Muscle of back (tissue), 11 donors: ENCODE measurements around the gene UCN3. TPM values are rescaled to one million over a fixed set of nuclear protein-coding genes. Genes with fewer than 3 reads are reported as not detected.
"Not testable (repeated sequence)": the region's sequence is repeated elsewhere in the genome, so short reads cannot be mapped to it uniquely, and the experiment has no call there.

Source experiments
- DNase-seq, 3 donors: peaks; one replicate each; pipeline versions ENCODE4 v3.0.0 to v3.0.0-alpha.2; 2013
- polyA plus RNA-seq, 10 donors: library from polyadenylated mRNA; unstranded; fragments of 120-200 nt; gene quantifications; one replicate each; pipeline ENCODE4 v1.2.1, GENCODE V29; 2013; ENCODE audit not compliant: insufficient read length in 10 of 10

UCN3 gene
- polyA plus RNA-seq, 10 donors = not detected

DNA sequence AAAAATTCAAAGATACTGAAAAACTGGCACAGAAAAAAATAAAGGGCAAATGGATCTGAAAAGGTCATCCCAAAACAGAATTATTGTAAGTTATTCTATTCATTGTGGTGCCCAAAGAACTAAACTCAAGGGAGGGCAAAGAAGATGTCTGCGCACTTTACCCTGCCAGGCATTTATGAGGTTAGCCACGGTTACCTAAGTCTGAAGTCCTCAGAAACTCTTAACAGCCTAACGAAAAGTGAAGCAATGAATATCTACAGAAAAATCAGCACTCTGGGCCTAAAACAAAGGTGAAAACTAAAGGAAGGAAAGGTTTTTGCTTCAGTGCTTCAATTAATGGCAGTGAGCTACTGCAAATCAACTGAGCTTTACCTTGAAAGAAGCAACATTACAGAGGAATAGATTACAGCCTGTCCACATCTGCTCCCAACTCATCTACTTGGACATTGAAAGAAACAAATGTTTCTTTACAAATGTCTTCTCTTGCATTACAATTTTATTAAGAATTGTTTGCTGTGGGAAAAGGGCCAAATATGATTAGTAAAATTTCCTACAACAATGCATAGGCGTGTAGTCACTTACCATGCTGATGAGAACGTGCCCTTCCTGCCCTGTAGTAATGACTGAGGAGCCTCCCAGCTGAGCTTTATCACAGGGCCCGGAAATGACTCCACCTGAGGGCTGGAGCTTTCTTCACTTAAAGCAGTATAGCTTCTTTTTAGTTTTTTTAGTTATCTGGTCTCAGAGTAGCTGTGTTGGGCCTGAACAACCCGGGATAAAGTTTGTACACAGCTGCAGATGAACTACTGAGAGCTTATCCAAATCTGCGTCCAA, 39.7 kb downstream of the UCN3 start, which contains the start of gene TUBAL3:
Gene TUBAL3, minus strand, starts transcription at position 621 of the 834 bp plus-strand sequence. Its CDS starts 36 bp downstream, at position 585.
- no peak for DNase-seq

DNA sequence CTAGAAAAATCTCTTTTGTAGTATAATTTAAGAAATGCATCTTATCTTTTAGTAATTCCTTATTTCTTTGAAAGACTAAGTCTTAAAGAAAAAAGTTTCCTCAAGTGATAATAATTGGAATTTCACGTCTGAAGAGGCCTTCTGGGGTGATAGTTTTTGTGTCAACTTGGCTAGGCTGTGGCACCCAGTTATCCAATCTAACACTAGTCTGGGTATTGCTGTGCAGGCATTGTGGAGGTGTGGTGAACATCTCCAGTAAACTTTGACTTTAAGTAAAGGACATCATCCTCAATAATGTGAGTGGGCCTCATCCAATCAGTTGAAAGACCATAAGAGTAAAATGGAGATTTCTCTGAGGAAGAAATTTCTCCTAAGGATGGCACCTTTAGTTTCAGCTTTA, 42.2 kb downstream of the UCN3 start:
- DNase-seq = no peak

DNA sequence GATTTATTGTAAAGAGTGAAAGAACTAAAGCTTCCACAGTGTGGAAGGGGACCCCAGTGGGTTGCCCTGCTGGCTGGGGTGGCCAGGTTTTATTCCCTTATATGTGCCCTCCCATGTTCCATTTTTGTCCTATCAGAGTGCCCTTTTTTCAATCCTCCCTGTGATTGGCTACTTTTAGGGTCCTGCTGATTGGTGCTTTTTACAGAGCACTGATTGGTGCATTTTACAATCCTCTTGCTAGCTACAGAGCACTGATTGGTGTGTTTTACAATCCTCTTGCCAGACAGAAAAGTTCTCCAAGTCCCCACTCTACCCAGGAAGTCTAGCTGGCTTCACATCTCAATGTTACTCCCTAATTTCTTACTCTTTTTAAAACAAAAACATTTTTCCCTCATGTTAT, 46.0 kb downstream of the UCN3 start:
- DNase-seq = not testable (repeated sequence)

DNA sequence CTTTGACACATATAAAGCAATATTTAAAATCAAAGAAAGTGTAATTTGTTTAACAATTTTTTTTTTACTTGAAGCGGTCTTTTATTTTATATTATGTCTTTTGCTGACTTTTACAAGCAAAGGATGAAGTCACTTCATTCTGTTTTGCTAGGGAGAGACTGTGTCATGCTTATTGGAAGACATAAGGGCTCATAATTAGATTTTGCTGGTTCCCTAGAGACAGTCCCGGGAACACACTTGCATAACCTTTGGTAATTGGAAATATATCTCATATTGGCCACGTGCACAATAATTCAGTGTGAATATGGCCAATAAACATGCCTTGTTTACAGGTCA, 47.1 kb downstream of the UCN3 start:
- no peak for DNase-seq

DNA sequence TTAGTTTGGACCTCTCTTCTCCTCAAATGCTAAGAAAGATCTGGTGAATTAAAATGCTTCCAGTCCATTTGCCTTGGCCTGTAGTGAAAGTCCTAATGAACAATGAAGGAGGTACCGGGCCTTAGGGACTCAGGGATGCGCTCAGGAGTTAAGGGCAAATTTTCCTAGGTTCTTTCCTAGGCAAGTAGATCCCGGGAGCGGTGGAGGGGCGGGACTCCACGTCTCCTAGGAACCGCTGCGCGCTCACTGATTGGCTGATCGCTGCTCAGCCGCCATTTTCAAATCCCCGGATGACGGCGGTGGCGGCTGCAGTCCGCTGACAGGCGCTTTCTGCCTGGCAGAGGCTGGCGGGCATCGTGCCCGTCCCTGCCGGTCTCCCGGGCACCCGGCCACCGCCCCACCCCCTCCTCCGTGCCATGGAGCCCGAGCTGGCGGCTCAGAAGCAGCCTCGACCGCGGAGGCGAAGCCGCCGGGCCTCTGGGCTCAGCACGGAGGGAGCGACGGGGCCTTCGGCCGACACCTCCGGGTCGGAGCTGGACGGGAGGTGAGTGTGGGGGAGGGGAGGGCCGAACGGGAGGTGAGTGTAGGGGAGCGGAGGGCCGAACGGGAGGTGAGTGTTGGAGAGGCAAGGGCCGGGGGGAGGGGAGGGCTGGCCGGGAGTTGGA, 47.6 kb downstream of the UCN3 start, which contains the start of gene NET1:
Gene NET1, plus strand, starts transcription at position 281 of the 665 bp plus-strand sequence. Its CDS starts 136 bp downstream, at position 417.
- DNase-seq = peak; percentile 85 to 94 (median 89)

- DNase-seq = peak; percentile 9 to 45 (median 14)
These were observed 48.5 kb downstream of the UCN3 start for GRCh38 chr10:5413012-5413938.

DNA sequence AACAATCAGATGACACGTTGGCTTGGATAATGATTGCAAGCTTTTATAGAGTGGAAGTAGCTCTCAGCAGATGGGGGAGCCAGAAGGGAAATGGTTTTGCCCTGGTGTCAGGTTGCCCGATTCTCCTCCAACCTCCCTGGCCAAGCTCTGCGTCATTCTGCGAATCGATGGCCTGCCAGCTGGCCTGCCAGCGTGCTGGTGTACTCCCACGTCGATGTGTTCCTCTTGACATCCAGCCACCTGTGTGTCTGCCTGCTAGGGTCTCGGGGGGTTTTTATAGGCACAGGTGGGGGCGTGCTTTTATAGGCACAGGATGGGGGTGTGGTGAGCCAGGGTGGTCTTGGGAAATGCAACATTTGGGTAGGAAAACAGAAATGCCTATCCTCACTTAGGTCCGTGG, 52.2 kb downstream of the UCN3 start:
- peak in 2 of 3 donors; percentile 14 to 37 for DNase-seq

DNA sequence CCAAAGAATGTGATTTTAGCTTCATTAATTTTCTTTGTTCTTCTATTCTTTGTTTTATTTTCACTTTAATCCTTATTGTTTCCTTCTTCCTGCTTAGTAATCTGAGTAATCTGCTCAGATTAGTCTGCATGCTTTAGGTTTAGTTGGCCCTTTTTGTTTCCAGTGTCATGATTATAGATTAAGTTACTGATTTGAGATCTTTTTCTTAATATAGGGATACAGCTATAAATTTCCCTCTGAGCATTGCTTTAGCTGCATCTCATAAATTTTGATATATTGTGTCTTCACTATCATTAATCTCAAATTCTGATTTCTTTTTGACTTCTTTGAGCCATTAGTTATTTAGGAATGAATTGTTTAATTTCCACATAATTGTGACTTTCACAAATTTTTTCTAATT, 53.8 kb downstream of the UCN3 start:
- DNase-seq = no peak

DNA sequence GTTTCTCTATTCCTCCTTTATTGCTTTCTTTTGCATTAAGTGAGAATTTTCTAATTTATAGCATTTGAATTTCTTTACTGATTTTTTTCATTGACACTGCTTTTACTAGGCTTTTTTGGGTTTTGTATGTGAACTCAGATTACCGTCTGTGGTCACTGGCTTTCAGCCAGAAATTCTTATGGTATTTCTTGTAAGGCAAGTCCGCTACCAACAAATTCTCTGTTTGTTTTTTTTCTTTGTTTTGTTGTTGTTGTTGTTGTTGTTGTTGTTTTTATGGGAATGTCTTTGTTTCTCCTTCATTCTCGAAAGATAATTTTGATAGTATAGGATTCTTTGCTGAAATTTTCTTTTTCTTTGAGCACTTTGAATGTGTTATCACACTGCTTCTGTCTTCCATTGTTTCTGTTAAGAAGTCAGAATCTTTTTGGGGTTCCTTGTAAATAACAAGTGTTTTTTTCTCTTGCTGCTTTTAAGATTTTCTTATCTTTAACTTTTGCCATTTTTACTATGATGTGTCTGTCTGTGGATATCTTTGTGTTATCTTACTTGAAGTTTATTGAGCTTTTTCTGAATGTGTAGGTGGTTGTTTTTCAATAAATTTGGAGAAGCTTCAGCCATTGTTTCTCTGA, 54.8 kb downstream of the UCN3 start:
- no peak for DNase-seq

DNA sequence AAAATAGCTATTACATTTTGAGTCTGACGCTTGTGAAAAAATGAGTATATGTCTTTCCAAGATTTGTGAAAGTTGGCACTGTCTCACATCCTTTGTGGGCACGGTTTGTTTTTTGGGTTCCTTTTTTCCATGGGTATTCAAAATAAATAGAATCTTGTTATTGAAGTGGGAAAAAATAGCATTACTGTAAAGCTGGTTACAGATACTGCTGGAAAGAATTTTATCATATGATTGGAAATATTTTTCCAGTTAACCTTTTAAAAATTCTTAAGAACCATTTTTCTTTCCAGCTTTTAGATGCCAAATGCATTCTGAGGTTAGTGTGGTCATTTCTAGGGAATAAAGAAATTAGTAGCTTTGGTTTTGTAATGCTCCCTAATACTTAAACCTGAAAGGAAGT, 59.0 kb downstream of the UCN3 start:
- no peak for DNase-seq

Other genes starting within 250 kb of the UCN3 start
- gene AKR1C8, start 179.8 kb upstream of the UCN3 start, polyA plus RNA-seq = under 1 TPM in 3 of 10 donors, not detected in 7; 0.10 to 0.27 (median 0.17) TPM
- not detected for gene AKR1C4, start 168.1 kb upstream of the UCN3 start, polyA plus RNA-seq
- gene TUBAL3, start 39.9 kb downstream of the UCN3 start, polyA plus RNA-seq = under 1 TPM in 7 of 10 donors, not detected in 3; 0.13 to 0.33 (median 0.14) TPM
- 100 to 1,000 TPM in 4 of 10 donors, 10 to 100 TPM in 6; 84.6 to 138 (median 98.6) TPM for gene NET1, start 47.6 kb downstream of the UCN3 start, polyA plus RNA-seq
- 1 to 10 TPM in 2 of 10 donors, not detected in 8; 1.7 to 6.5 TPM for gene CALML5, start 134.6 kb downstream of the UCN3 start, polyA plus RNA-seq
- under 1 TPM; 0.10 to 0.49 (median 0.19) TPM for gene CALML3, start 160.0 kb downstream of the UCN3 start, polyA plus RNA-seq